ENCODE results near the gene KRT31. TPM values are rescaled to one million over a fixed set of nuclear protein-coding genes. Genes with fewer than 3 reads are reported as not detected.
"Not testable (repeated sequence)": the region's sequence is repeated elsewhere in the genome, so short reads cannot be mapped to it uniquely, and the experiment has no call there.

Gene KRT31
- total RNA-seq, 1 experiment from 2014 or later, result not detected

DNA sequence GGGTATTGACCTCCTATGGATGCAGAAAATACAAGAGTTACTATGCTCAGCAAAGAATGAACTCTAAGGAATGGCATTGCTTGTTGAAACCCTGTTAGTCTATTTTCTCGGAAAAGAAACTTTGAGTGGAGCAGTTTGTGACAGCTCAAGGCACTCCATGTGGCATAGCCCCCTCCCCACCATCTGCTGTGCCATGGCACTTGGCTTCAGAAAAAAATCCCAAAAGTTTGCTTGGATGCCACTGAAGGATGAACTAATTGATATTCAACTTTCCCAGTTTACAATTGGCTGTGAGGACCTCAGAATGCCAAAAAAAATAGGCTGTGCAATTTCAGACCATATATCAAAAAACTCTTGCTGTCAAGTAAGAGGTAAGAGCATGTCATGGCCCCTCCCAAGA, 1.8 kb downstream of the KRT31 start:
- DNase-seq (ENCODE audit: low read depth, low spot score) (no peak), ATAC-seq (no peak)
- in situ Hi-C loops (cut with HindIII; ENCODE audit: low pct_unique_long_range_greater_than_20kb, low sequenced_read_pairs) (no loop called here), intact Hi-C loops (cut with micrococcal nuclease; ENCODE audit: unreplicated experiment) (no loop called here)
- TF ChIP-seq SIN3A (IDR thresholded peaks at IDR 0.05; ENCODE audit: borderline replicate concordance, insufficient read depth, low read depth, low read length) (no peak), REST (IDR thresholded peaks at IDR 0.05; ENCODE audit: insufficient read depth in 1 of 2, low read depth in 2 of 2, low read length in 1 of 2) (no peak), CTCF (IDR thresholded peaks at IDR 0.05) (no peak), POLR2AphosphoS5 (IDR thresholded peaks at IDR 0.05; ENCODE audit: low read depth, low read length) (no peak), TCF7L2 (IDR thresholded peaks at IDR 0.05; ENCODE audit: low read depth, low read length) (no peak)
- Histone ChIP-seq H3K4me1 (ENCODE audit: control insufficient read depth, insufficient read depth, low read length) (no peaks in the 10 kb centered on the region), H3K36me3 (ENCODE audit: control insufficient read depth, insufficient read depth, low read length) (no peaks in the 10 kb centered on the region), H3K4me3 (ENCODE audit: low read depth in 2 of 2, low read length in 2 of 2) (no peak overlapping the region), H3K9me3 (ENCODE audit: control insufficient read depth, insufficient read depth, low read depth, low read length) (no peaks in the 10 kb centered on the region), H3K27me3 (ENCODE audit: control insufficient read depth, insufficient read depth, low read length) (no peaks in the 10 kb centered on the region), H3K27ac (ENCODE audit: low read length) (no peak overlapping the region)
- ChIA-PET POLR2A (no interaction called here), CTCF (no interaction called here)
- BruUV-seq (replicated peaks), result no TSS peak

GRCh38 chr17:41395044-41395443, 2.4 kb downstream of the KRT31 start:
- in situ Hi-C loops (cut with HindIII; ENCODE audit: low pct_unique_long_range_greater_than_20kb, low sequenced_read_pairs); ATAC-seq; H3K4me3 ChIP-seq (ENCODE audit: low read depth in 2 of 2, low read length in 2 of 2); POLR2A ChIA-PET; H3K4me1 ChIP-seq (ENCODE audit: control insufficient read depth, insufficient read depth, low read length); H3K27ac ChIP-seq (ENCODE audit: low read length); H3K27me3 ChIP-seq (ENCODE audit: control insufficient read depth, insufficient read depth, low read length); intact Hi-C loops (cut with micrococcal nuclease; ENCODE audit: unreplicated experiment); BruUV-seq (replicated peaks); H3K36me3 ChIP-seq (ENCODE audit: control insufficient read depth, insufficient read depth, low read length); H3K9me3 ChIP-seq (ENCODE audit: control insufficient read depth, insufficient read depth, low read depth, low read length); CTCF ChIA-PET; DNase-seq (ENCODE audit: low read depth, low spot score): not testable (repeated sequence)

GRCh38 chr17:41394254-41394996, 3.0 kb downstream of the KRT31 start:
- no peak for DNase-seq (ENCODE audit: low read depth, low spot score)
- in situ Hi-C loops (cut with HindIII; ENCODE audit: low pct_unique_long_range_greater_than_20kb, low sequenced_read_pairs), result no loop called here

More at GRCh38 chr17:41394254-41394996, 3.0 kb downstream of the KRT31 start:
- POLR2A ChIA-PET, result no interaction called here
- Histone ChIP-seq H3K27ac (ENCODE audit: low read length) (no peak overlapping the region), H3K9me3 (ENCODE audit: control insufficient read depth, insufficient read depth, low read depth, low read length) (no peaks in the 10 kb centered on the region), H3K4me1 (ENCODE audit: control insufficient read depth, insufficient read depth, low read length) (no peaks in the 10 kb centered on the region), H3K4me3 (ENCODE audit: low read depth in 2 of 2, low read length in 2 of 2) (no peak overlapping the region), H3K36me3 (ENCODE audit: control insufficient read depth, insufficient read depth, low read length) (no peaks in the 10 kb centered on the region), H3K27me3 (ENCODE audit: control insufficient read depth, insufficient read depth, low read length) (no peaks in the 10 kb centered on the region)
- ATAC-seq, result no peak
- no TSS peak for BruUV-seq (replicated peaks)
- no peak for TF ChIP-seq REST (IDR thresholded peaks at IDR 0.05; ENCODE audit: insufficient read depth in 1 of 2, low read depth in 2 of 2, low read length in 1 of 2)
- TF ChIP-seq TCF7L2 (IDR thresholded peaks at IDR 0.05; ENCODE audit: low read depth, low read length), result no peak
- TF ChIP-seq POLR2AphosphoS5 (IDR thresholded peaks at IDR 0.05; ENCODE audit: low read depth, low read length), result no peak
- TF ChIP-seq CTCF (IDR thresholded peaks at IDR 0.05), result no peak
- TF ChIP-seq SIN3A (IDR thresholded peaks at IDR 0.05; ENCODE audit: borderline replicate concordance, insufficient read depth, low read depth, low read length), result no peak
- CTCF ChIA-PET, result no interaction called here
- intact Hi-C loops (cut with micrococcal nuclease; ENCODE audit: unreplicated experiment), result no loop called here

All from Panc1 (cell line).